Subcutaneous adipose tissue (tissue), 4 donors: Measurements from ENCODE around the gene LRRK1. TPM values are rescaled to one million over a fixed set of nuclear protein-coding genes. Genes with fewer than 3 reads are reported as not detected.

Experiments used
- total RNA-seq, 4 donors: library from RNA; depleted of rRNA; stranded (reverse); fragments of >200 nt; gene quantifications; one replicate each; pipeline ENCODE4 v1.1.0, GENCODE V29; 2016
- TF ChIP-seq, protein P1 (sequence below): fragments of 450-650 bp; IDR thresholded peaks from one replicate; pipeline ENCODE4 v1.5.1; 2016; ENCODE audit warnings: low read depth, mild to moderate bottlenecking, control low read depth, antibody characterized with exemption, moderate library complexity

LRRK1 gene
- total RNA-seq, 4 donors from 2014 or later = 9.6 to 21.6 (median 17.3) TPM

DNA sequence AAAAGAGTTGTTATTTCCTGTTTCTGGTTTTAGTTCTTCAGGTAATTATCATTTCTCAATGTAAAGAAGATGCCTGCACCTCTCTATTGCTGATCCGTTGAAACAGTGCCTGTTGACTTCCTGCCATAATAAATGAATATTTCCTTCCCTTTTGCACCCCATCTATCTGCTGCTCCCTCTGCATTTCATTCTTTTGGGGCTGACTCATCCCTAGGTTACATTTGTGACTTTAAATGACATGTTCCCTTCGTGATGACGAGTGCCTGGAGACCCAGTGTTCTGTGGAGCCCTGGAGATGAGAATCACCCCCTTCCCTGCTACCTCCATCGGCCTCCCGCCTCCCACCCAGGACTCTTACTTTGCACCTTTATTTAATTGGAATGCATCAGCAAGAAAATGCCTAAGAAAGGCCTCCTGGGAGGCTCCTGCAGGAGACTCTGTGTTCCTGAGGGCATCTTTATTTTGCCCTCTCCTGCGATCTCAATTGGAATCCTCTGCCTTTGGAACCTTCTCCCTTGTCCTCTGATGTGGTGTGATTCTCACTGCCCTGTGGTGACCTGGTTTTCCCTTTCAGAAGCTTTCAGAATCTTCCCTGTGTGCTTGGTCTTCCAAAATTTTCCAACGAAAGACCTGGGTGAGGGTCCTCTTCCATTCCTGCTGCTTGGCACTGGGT, 13.7 kb downstream of the LRRK1 start:
- TF ChIP-seq, protein P1, sequence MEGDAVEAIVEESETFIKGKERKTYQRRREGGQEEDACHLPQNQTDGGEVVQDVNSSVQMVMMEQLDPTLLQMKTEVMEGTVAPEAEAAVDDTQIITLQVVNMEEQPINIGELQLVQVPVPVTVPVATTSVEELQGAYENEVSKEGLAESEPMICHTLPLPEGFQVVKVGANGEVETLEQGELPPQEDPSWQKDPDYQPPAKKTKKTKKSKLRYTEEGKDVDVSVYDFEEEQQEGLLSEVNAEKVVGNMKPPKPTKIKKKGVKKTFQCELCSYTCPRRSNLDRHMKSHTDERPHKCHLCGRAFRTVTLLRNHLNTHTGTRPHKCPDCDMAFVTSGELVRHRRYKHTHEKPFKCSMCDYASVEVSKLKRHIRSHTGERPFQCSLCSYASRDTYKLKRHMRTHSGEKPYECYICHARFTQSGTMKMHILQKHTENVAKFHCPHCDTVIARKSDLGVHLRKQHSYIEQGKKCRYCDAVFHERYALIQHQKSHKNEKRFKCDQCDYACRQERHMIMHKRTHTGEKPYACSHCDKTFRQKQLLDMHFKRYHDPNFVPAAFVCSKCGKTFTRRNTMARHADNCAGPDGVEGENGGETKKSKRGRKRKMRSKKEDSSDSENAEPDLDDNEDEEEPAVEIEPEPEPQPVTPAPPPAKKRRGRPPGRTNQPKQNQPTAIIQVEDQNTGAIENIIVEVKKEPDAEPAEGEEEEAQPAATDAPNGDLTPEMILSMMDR = no peak

DNA sequence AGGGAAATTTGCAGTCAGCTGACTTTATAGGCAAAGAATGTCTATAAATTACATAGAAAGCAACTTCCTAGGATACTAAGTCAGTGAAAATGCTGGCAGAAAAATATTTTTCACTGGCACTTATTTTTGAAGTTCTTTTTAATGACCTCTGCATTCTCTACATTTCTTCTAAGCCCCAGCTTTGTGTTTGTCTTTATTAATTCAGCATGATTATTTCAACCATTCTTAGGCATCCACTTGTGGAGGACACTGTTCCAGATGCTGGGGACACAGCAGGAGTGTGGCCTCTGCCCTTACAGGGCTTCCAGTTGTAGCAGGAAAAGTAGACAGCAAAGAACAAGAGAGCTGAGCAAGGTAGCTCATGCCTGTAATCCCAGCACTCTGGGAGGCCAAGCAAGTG, 15.0 kb downstream of the LRRK1 start:
- TF ChIP-seq, protein P1 = no peak

DNA sequence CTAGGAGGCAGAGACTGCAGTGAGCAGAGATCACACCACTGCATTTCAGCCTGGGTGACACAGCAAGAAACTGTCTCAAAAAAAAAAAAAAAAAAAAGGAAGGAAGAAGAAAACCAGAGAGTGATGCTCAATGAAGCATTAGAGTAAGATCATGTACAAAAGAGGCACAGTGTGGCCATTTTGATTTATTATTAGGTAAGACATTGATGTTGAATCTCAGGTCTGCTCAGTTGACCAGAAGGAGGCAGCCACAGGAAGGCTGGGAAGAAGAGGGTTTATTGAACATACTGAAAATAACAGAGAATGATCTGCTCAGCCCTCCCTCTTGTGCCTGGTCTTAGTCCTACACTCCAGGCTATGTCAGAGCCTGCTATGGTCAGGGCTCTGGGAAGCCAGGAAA, 15.6 kb downstream of the LRRK1 start:
- TF ChIP-seq, protein P1 = no peak

DNA sequence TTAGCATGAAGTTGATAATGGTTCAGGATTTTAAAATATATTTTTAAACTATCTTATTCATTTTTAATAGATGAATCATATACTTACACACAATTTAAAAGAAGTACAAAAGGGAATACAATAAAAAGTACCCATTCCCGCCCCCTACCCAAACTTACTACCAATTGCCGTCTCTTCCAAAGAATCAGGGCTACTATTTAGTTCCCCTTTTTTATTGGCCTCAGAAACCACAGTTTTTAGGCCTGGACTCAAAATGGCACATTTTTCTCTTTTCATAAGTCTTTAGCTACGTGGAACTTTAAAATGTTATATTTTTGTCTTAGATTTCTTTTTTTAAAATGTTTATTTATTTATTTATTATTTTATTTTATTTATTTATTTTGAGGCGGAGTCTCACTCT, 18.0 kb downstream of the LRRK1 start:
- TF ChIP-seq, protein P1 = no peak

DNA sequence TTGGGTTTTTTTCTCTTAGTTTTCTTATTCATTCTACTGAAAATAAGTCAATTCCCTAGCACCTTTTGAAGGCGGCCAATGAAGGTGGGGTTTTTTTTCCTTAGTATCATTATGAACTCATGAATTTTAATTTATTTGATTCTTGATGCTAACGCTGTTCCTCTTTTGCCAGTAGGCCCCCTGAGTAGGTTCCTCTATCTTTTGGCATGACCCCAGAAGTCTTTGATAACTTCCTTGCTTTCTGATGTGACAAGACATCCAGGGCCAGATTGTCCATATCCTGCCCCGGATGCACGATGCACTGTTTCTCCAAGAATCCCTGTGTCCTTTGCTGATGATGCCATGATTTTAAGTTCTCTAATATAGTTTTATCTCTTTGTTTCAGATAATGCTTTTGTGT, 20.6 kb downstream of the LRRK1 start:
- TF ChIP-seq, protein P1 = no peak

DNA sequence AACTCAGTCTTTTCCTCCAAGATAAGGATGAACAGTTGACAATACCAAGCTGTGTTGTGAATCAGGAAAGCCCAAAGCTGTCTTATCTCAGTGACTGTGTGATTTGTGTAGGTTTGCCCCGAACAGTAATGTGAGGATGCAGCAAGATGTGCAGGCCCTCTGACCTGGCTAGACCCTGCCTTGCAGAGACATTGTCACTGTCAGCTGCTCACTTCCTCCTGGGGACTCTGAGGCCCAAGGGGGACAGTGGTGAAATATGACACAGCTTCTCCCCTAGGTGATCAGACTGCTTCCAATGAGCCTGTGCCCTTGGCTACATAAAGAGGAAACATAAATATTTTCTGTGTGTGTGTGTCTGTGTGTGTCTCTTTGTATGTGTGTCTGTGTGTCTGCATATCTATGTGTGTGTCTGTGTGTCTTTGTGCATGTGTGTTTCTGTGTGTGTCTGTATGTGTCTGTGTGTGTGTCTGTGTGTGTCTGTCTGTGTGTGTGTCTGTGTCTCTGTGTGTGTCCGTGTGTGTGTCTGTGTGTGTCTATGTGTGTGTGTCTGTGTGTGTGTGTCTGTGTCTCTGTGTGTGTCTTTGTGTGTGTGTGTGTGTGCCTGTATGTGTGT, 21.7 kb downstream of the LRRK1 start:
- TF ChIP-seq, protein P1 = no peak

DNA sequence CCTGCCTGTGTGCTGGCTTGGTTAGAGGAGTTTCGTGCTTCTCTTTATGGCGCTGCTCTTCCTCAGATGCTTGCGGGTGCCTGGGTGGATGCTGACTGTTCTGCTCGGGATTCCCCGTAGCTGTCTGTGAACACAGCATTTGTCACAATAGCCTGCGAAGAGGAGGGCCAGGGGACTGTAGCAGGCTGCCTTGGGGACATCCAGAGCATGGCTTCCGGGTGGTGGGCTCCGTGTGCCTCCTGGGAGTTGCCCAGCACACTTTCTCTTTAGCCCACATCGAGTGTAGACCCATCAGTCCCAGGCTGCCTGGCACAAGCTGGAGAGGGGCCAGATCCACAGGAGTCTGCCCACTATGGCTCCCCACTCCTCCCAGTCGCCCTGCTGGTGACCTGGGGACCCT, 22.4 kb downstream of the LRRK1 start:
- TF ChIP-seq, protein P1 = no peak
